NCI-H510A treated with DMSO at 0.1 percent for 48 hours (cell line): ENCODE results near the gene FRAS1.
A peak's percentile ranks its signal among the peaks of the same experiment; 100 is the strongest.
"Not testable (repeated sequence)": the region's sequence is repeated elsewhere in the genome, so short reads cannot be mapped to it uniquely, and the experiment has no call there.

Experiments used
- DNase-seq: peaks from one replicate; lab custom pipeline; 2025; lab: John Stamatoyannopoulos, UW

Gene FRAS1

GRCh38 chr4:78213218-78213617 lies 156.1 kb downstream of the FRAS1 start:
- DNase-seq, result peak; percentile 79

- no peak for DNase-seq
These were observed 157.0 kb downstream of the FRAS1 start for GRCh38 chr4:78214078-78214477.

DNA sequence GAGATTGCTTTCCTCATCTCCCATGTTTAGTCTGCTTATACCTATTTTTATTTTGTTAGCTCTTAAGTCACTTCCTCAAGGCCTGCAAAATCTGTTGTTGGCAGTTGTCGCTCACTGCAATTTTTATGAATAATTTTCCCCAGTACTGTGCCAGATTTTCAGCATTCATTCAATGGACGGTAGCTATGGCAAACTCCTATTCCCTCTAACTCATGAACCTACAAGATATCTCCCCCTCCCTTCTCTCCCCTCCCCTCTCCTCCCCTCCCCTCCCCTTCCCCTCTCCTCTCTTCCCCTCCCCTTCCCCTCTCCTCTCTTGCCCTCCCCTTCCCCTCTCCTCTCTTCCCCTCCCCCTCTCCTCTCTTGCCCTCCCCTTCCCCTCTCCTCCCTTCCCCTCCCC lies 160.4 kb downstream of the FRAS1 start:
- no peak for DNase-seq

DNA sequence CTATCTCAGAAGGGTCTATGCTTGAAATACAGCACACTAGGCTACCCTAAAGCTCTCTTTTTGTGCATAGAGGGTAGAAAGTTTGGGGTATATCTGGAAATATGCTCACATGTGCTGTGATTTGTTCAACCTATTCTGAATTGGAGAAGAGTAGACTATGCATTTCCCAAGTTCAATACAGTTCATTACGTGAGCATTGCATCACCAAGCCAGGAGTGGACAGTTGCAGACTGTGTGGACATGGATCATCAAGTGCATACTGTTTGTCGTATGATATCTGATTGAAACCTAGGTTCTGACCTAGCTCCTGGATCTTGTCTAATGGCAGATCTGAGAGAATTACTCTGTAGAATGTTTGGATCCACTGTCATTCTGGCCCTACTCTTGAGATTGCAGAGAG lies 161.1 kb downstream of the FRAS1 start:
- DNase-seq, result no peak

- peak; percentile 36 for DNase-seq
These were observed 162.7 kb downstream of the FRAS1 start for GRCh38 chr4:78219825-78220224.

- DNase-seq, result peak; percentile 29
These were observed 163.2 kb downstream of the FRAS1 start for GRCh38 chr4:78220283-78220682.

DNA sequence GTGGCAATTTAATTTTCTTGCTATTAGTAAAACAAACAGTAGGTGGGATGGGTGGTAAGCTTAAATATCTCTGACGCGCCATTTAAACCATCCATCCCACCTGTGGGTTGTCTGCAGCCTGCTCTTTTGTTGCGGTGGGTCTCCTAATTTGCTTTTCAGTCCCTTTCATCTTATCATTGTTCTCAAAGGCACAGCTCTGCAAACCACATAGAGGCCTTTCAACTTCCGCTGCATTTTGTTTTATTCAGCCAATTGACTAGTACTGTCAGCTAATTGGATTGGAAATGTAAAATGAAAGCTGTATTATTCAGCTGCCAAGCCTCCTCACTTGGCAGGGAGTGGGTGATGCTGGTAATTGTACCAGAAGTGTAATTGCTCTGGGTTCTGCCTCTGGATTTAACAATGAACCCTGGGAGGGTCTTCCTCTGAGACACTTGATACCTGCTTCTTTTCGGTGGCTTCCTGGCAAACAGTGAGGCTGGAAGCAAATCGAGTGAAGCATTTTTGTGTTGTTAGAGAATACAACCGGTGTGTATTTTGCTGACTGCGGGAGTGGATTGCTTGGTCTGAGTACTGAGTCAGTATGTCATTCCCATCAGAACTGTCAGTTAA lies 165.6 kb downstream of the FRAS1 start:
- peak; percentile 20 for DNase-seq

DNA sequence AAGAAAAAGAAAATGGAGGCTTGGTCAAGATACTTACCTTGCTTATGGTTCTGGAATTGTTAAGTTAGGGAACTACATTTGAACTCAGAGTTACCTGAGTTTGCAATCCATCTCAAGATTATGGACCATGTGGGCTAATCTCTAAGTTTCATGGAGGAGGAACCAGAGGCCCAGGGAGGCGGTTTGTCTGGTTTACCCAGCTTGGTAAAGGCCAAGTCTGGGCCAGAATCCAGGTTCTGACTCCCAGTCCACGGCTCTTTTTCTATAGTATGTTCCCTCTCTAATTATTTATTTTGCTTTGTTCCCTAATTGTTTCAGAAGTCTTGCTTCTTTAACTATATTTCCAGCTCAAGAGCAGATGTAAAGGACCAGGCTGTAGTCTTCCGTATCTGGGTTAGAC lies 168.1 kb downstream of the FRAS1 start:
- DNase-seq, result no peak

DNA sequence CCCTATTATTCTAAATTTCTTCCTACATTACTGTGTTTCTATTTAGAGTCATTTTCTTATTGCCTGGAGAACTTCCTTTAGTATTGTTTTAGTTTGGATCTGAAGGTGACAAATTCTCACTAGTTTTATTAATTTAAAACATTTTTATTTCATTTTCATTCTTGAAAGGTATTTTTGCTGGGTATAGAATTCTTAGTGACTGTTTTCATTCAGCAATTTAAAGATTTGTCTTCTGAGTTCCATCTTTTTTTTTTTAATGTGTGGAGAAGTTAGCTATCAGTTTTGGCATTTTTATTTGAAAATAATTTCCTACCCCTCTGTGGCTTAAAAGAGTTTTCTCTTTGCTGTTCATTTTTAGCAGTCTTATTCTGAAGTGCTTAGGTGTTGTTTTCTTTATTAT lies 169.2 kb downstream of the FRAS1 start:
- DNase-seq, result no peak

- no peak for DNase-seq
These were observed 170.4 kb downstream of the FRAS1 start for GRCh38 chr4:78227411-78228057.

DNA sequence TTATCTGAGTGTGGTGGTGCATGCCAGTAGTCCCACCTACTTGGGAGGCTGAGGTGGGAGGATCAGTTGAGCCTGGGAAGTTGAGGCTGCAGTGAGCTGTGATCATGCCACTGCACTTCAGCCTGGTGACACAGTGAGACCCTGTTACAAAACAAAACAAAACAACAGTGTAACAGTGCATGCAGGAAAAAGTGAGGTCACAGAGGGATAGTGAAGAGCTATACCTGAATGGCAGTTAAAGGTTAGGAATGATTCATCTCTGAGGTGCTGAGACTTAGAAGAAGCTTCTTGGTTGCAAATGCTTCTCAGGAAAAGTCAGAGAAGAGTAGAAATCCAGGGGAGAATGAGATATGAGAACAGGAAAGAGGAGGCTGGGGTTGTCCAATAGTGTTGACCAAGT lies 178.7 kb downstream of the FRAS1 start:
- no peak for DNase-seq

DNA sequence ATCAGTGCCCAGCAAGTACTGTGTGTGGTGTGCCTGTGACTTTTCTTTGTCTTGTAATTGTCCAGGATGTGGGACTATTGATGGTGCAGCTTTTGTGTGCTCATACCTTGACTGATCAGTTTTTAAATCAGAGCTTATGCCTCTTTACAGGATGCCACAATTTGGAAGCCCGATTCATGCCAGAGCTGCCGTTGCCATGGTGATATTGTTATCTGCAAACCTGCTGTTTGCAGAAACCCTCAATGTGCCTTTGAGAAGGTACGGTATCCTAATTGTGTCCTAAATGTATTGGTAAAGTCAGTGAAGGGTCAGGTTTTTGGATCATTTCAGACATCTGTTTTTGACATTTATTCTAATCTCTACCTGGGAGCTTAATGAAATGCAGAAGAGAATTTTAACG lies 180.2 kb downstream of the FRAS1 start:
- no peak for DNase-seq

GRCh38 chr4:78242071-78242470 lies 184.9 kb downstream of the FRAS1 start:
- no peak for DNase-seq

DNA sequence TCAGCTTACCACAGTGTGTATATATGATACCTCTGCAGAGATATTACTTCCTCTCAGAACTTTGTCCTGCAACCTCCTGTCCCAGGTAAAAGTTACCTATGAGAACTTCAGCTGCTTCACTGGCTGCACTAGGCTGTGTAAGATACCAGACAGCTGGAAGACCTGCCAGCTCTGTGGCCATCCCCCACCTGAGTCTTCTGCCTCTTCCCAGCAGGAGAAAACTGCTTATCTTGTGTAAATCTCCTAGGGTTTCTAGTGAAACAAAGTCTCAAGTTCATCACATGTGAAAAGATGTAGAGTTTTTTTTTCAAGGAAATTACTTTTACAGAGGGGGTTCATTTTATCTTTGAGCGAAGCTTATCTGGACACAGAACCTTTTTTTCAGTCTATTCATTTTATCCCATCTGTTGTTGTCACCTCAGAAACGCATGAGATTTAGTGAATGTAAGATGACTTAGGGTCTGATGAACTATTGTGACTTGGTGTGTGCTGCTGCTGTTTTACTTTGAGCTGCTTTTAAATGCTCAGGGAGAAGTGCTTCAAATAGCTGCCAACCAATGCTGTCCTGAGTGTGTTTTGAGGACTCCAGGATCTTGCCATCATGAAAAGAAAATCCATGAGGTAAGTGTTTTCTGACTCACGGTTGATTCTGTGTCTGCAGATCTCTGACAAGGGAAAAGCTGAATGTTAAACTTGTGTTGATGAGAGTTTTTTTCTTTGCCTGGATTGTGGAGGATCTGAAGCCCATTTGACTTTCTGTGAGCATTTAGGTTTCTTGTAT lies 187.8 kb downstream of the FRAS1 start:
- DNase-seq, result no peak

DNA sequence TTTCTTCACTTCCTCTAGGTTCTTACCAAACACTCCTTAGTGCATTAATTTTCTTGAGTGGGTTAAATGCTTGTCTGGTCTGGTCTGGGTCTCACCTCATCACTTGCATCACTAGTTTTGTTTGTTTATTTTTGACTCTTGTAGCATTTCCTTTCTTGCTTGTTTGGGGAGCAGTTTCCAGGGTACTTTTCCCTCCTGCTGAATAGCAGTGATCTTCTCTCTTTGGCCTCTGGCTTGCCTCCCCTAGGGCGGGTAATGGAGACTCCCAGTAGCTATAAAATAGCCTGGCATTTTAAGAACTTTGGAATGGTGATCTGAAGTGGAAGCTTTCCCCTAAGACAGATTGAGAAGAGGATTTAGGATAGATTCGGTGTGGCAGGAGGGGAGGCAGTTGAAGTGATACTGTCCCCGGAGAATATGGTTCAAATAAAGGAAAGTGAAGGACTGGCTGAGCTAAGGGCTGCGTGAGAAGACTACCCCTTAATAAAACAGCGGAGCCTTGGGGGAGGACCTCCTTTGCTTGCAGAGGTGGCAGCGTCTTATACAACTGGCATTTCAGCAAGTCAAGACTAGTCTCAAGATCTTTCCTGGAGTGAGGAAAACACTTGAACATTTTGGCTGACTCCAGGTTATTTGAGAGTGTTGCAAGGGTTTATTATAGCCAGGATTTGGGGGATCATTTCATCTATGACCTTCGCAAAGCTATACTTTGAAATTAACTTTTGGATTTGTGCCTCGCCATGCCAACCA lies 190.6 kb downstream of the FRAS1 start:
- DNase-seq, result no peak

- DNase-seq, result no peak
These were observed 193.4 kb downstream of the FRAS1 start for GRCh38 chr4:78250500-78250899.

DNA sequence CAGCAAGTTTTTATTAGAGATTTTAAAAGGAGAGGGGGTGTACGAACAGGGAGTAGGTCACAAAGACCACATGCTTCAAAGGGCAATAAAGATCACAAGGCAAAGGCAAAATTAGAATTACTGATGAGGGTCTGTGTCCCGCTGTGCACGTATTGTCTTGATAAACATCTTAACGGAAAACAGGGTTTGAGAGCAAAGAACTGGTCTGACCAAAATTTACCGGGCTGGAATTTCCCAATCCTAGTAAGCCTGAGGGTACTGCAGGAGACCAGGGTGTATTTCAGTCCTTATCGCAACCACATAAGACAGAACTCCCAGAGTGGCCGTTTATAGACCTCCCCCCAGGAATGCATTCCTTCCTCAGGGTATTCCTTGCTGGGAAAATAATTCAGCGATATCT lies 195.7 kb downstream of the FRAS1 start:
- not testable (repeated sequence) for DNase-seq

GRCh38 chr4:78254893-78255292 lies 197.8 kb downstream of the FRAS1 start:
- DNase-seq, result no peak

GRCh38 chr4:78265006-78265405 lies 207.9 kb downstream of the FRAS1 start:
- DNase-seq, result no peak

- no peak for DNase-seq
These were observed 210.7 kb downstream of the FRAS1 start for GRCh38 chr4:78267790-78268189.

DNA sequence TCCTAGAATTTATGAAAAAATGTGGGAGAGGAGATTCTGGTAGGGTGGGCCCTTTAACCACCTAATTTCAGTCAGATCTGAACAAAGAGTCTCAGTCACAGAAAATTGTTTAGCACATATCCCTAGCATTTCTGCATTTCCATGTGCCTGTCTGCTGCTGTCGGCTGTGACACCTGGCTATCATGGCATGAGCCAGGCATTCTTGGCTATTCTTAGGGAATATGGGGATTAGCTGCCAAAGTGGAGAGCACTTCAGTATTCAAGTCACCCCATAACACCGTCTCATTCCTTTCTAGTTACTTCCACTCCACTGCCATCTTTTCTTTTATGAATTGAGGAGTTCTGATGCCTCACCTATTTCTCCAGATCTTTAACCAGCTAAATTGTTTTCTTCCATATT lies 211.5 kb downstream of the FRAS1 start:
- no peak for DNase-seq

GRCh38 chr4:78275450-78275849 lies 218.3 kb downstream of the FRAS1 start:
- not testable (repeated sequence) for DNase-seq

DNA sequence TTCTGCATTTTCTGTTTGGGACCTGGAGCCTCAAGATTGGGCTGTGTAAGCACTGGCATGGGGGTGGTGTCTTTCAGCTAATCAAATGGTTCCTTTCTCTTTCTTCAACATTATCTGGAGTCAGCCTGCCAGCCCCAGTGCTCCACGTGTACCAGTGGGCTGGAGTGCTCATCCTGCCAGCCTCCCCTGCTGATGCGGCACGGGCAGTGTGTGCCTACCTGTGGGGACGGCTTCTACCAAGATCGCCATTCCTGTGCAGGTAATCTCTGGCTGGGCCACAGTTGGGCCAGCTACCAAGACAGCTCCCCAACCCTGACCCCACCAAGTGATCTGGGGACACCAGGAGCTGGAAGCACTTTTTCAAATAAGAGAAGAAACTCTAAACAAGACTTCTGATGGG lies 229.2 kb downstream of the FRAS1 start:
- DNase-seq, result no peak
